IMR-90 (cell line): ENCODE measurements around the gene PLPP1. TPM values are rescaled to one million over a fixed set of nuclear protein-coding genes. Genes with fewer than 3 reads are reported as not detected.

Source experiments
- ATAC-seq: fragments of 200-7000 bp; cut with Tn5 transposase; 2 replicates; pipeline ENCODE4 v1.9.1; 2020; ENCODE audit warnings: low read depth, mild to moderate bottlenecking, moderate library complexity
- BruUV-seq: library from RNA; stranded (reverse); fragments of 400-500 nt; replicated peaks from 2 replicates; lab custom pipeline; 2021; lab: Mats Ljungman, UMichigan
- CTCF ChIA-PET: fragments of 300-600 bp; formaldehyde crosslinking; extraction: SDS; loops from one replicate; lab custom pipeline; 2021; ENCODE audit warnings: antibody characterized with exemption; lab: Yijun Ruan, JAX
- POLR2A ChIA-PET: fragments of 300-600 bp; sonication (Branson Sonifier 250); formaldehyde crosslinking; loops from one replicate; lab custom pipeline; 2022; ENCODE audit warnings: antibody characterized with exemption; ENCODE audit not compliant: unreplicated experiment; lab: Charles Lee
- DNase-seq: peaks from one replicate; pipeline ENCODE4 v3.0.0; 2013
- H2AFZ ChIP-seq: replicated peaks from 2 replicates; pipeline ENCODE3; 2013; ENCODE audit warnings: low read length, mild to moderate bottlenecking; ENCODE audit not compliant: poor library complexity
- H2AK5ac ChIP-seq: 2 replicates; pipeline ENCODE4 v1.6.1; 2013; ENCODE audit warnings: low read depth, low read length, inconsistent platforms
- H2AK9ac ChIP-seq: replicated peaks from 2 replicates; pipeline ENCODE3; 2013; ENCODE audit warnings: mild to moderate bottlenecking, low read depth, low read length, moderate library complexity; ENCODE audit not compliant: poor library complexity
- H2BK120ac ChIP-seq: 2 replicates; pipeline ENCODE4 v1.6.1; 2013; ENCODE audit warnings: low read depth, low read length, inconsistent platforms
- H2BK15ac ChIP-seq: 3 replicates; pipeline ENCODE4 v1.6.1; 2013; ENCODE audit warnings: low read depth, low read length, inconsistent platforms
- H2BK20ac ChIP-seq: 2 replicates; pipeline ENCODE4 v1.6.1; 2013; ENCODE audit warnings: low read depth, mild to moderate bottlenecking, inconsistent platforms, low read length, moderate library complexity
- H2BK5ac ChIP-seq: 2 replicates; pipeline ENCODE4 v1.6.1; 2013; ENCODE audit warnings: mild to moderate bottlenecking, low read depth, low read length, inconsistent platforms; ENCODE audit not compliant: poor library complexity, severe bottlenecking
- H3K14ac ChIP-seq: replicated peaks from 2 replicates; pipeline ENCODE4 v1.6.1; 2013; ENCODE audit warnings: low read depth, low read length, inconsistent platforms
- H3K18ac ChIP-seq: 2 replicates; pipeline ENCODE4 v1.6.1; 2013; ENCODE audit warnings: low read depth, low read length, control low read depth
- H3K23ac ChIP-seq: 2 replicates; pipeline ENCODE4 v1.6.1; 2013; ENCODE audit warnings: low read depth, low read length, inconsistent platforms
- H3K27ac ChIP-seq: 2 replicates; pipeline ENCODE4 v1.5.1; 2013; ENCODE audit warnings: mild to moderate bottlenecking, control low read depth, low read length; ENCODE audit not compliant: insufficient read depth
- H3K27me3 ChIP-seq: 2 replicates; pipeline ENCODE4 v1.6.1; 2013; ENCODE audit warnings: low read length; ENCODE audit not compliant: control insufficient read depth, insufficient read depth
- H3K36me3 ChIP-seq: 2 replicates; pipeline ENCODE4 v1.6.1; 2013; ENCODE audit warnings: low read length, mixed read lengths; ENCODE audit not compliant: control insufficient read depth, insufficient read depth
- H3K4ac ChIP-seq: 2 replicates; pipeline ENCODE4 v1.6.1; 2013; ENCODE audit warnings: low read depth, low read length, inconsistent platforms
- H3K4me1 ChIP-seq: 2 replicates; pipeline ENCODE4 v1.6.1; 2013; ENCODE audit warnings: low read length, mixed read lengths; ENCODE audit not compliant: control insufficient read depth, insufficient read depth
- H3K4me2 ChIP-seq: 2 replicates; pipeline ENCODE4 v1.6.1; 2013; ENCODE audit warnings: low read depth, mild to moderate bottlenecking, control low read depth, low read length, moderate library complexity
- H3K4me3 ChIP-seq: 2 replicates; pipeline ENCODE4 v1.5.1; 2013; ENCODE audit warnings: low read depth, mild to moderate bottlenecking, control low read depth, low read length, moderate library complexity; ENCODE audit not compliant: insufficient read depth
- H3K56ac ChIP-seq: 2 replicates; pipeline ENCODE4 v1.6.1; 2013; ENCODE audit warnings: low read length, inconsistent platforms; ENCODE audit not compliant: insufficient read depth; ENCODE audit errors: extremely low read depth
- H3K79me1 ChIP-seq, 2 experiments: 2 replicates each; pipeline ENCODE4 v1.6.1; 2013; ENCODE audit warnings: low read length in 2 of 2, inconsistent platforms in 1 of 2, low read depth in 1 of 2
- H3K9ac ChIP-seq: 2 replicates; pipeline ENCODE4 v1.6.1; 2013; ENCODE audit warnings: low read depth, low read length, control low read depth
- H3K9me1 ChIP-seq: 2 replicates; pipeline ENCODE4 v1.6.1; 2013; ENCODE audit warnings: low read length, inconsistent platforms; ENCODE audit not compliant: insufficient read depth
- H3K9me3 ChIP-seq: 2 replicates; pipeline ENCODE4 v1.6.1; 2013; ENCODE audit warnings: low read length; ENCODE audit not compliant: control insufficient read depth, insufficient read depth
- H4K20me1 ChIP-seq: 2 replicates; pipeline ENCODE4 v1.6.1; 2013; ENCODE audit warnings: low read length, inconsistent platforms; ENCODE audit not compliant: insufficient read depth
- H4K5ac ChIP-seq: 2 replicates; pipeline ENCODE4 v1.6.1; 2013; ENCODE audit warnings: mild to moderate bottlenecking, low read depth, low read length, control low read depth
- H4K8ac ChIP-seq, 2 experiments: 2 replicates each; pipeline ENCODE4 v1.6.1; 2013; ENCODE audit warnings: low read depth in 2 of 2, low read length in 2 of 2, control low read depth in 1 of 2, inconsistent platforms in 1 of 2
- H4K91ac ChIP-seq: 2 replicates; pipeline ENCODE4 v1.6.1; 2013; ENCODE audit warnings: low read depth, low read length, inconsistent platforms; ENCODE audit not compliant: insufficient read depth
- MAFK ChIP-seq: IDR thresholded peaks from 2 replicates; pipeline ENCODE4 v1.6.1; 2012; ENCODE audit warnings: low read depth, low read length, improper control_type of control experiment
- RAD21 ChIP-seq: IDR thresholded peaks from 2 replicates; pipeline ENCODE4 v1.6.1; 2012; ENCODE audit warnings: low read length, improper control_type of control experiment
- SMC3 ChIP-seq: fragments of 150-350 bp; IDR thresholded peaks from 2 replicates; pipeline ENCODE4 v1.6.1; 2016; ENCODE audit warnings: low read depth, mild to moderate bottlenecking, antibody characterized with exemption, low read length, moderate library complexity
- WGBS, 2 experiments: methylation state at CpG; one replicate each; pipeline versions ENCODE4 v1.1.5 to v1.1.7; 2013; ENCODE audit warnings: missing lambda C conversion rate in 2 of 2; ENCODE audit not compliant: insufficient read length in 1 of 2; ENCODE audit errors: extremely low coverage in 2 of 2; 5-methylcytosine and 5-hydroxymethylcytosine counted together
- dilution Hi-C: fragments of 300-500 bp; cut with HindIII; formaldehyde crosslinking; loops from one replicate; pipeline ENCODE4 v1.14.3; 2018; ENCODE audit warnings: low sequenced_read_pairs; ENCODE audit not compliant: unreplicated experiment
- in situ Hi-C: fragments of 300-500 bp; cut with MboI; formaldehyde crosslinking; loops from 3 replicates; pipeline ENCODE4 v1.14.3; 2019; ENCODE audit warnings: low sequenced_read_pairs, inconsistent platforms, mixed read lengths
- intact Hi-C: fragments of 100-400 bp; cut with micrococcal nuclease; formaldehyde crosslinking; loops from 2 replicates; pipeline ENCODE4 v1.10.0; 2022
- polyA plus RNA-seq, 3 experiments: library from polyadenylated mRNA; depleted of rRNA; stranded (reverse); fragments of >200 nt; gene quantifications; 2 replicates each; pipeline ENCODE4 v1.2.3, GENCODE V29; 2012; ENCODE audit warnings: low replicate concordance in 1 of 3
- total RNA-seq: library from RNA; depleted of rRNA; stranded (reverse); fragments of >200 nt; gene quantifications from 2 replicates; pipeline ENCODE4 v1.2.3, GENCODE V29; 2012
- TF ChIP-seq, protein P1 (sequence below): conservative IDR thresholded peaks from 2 replicates; pipeline ENCODE4 v1.5.1; 2012; ENCODE audit warnings: mild to moderate bottlenecking, low read depth, low read length, improper control_type of control experiment

Gene PLPP1
- total and polyA plus RNA-seq, 2 of the 4 experiments (the other 2 are of a cell fraction), result 19.2 to 21.3 TPM

GRCh38 chr5:55407059-55407684 lies 127.6 kb downstream of the PLPP1 start:
- intact Hi-C loops, result loop anchor here (1.0 to 5.0 kb wide), 3 partner anchors 128 to 515 kb away; partner anchors contain the start of gene PLPP1
- H3K4me3 ChIP-seq, result no peak overlapping the region
- in situ Hi-C loops, result no loop called here

More at GRCh38 chr5:55407059-55407684, 127.6 kb downstream of the PLPP1 start:
- Histone ChIP-seq H3K4me1 (0 out of 2 replicates have a peak, but pooled peaks cover 2% of the 10 kb centered on the region), H4K20me1 (no peaks in the 10 kb centered on the region), H4K5ac (no peak overlapping the region), H2AK5ac (no peak overlapping the region), H2BK120ac (no peak overlapping the region), H4K91ac (no peak overlapping the region), H3K4ac (no peak overlapping the region), H2BK15ac (no peak overlapping the region), H3K9me1 (no peaks in the 10 kb centered on the region), H3K27ac (no peak overlapping the region), H2AFZ (no peak overlapping the region), H3K36me3 (peaks cover 17% of the 10 kb centered on the region), H3K23ac (no peak overlapping the region), H4K8ac (no peak overlapping the region), H3K56ac (no peak overlapping the region), H3K27me3 (no peaks in the 10 kb centered on the region), H3K9ac (no peak overlapping the region), H2BK20ac (no peak overlapping the region), H3K4me2 (no peak overlapping the region), H3K14ac (no peak overlapping the region), H3K9me3 (no peaks in the 10 kb centered on the region), H3K79me1 (0 out of 4 replicates have a peak, but pooled peaks cover 0 to 2% of the 10 kb centered on the region in 2 experiments), H3K18ac (no peak overlapping the region), H2BK5ac (no peak overlapping the region), H2AK9ac (no peak overlapping the region)
- ATAC-seq, result peak; percentile 87
- no TSS peak for BruUV-seq
- ChIA-PET CTCF (interaction anchor here (1.0 kb wide), 1 partner anchor 8 kb away, joined by 4 read pairs; no protein-coding TSS in a partner anchor), POLR2A (no interaction called here)
- WGBS, 2 experiments, result no CpG with 5 or more reads among the region's 1 CpG
- peak; percentile 85 for TF ChIP-seq RAD21
- no peak for TF ChIP-seq MAFK
- TF ChIP-seq SMC3, result peak; percentile 85
- TF ChIP-seq, protein P1, sequence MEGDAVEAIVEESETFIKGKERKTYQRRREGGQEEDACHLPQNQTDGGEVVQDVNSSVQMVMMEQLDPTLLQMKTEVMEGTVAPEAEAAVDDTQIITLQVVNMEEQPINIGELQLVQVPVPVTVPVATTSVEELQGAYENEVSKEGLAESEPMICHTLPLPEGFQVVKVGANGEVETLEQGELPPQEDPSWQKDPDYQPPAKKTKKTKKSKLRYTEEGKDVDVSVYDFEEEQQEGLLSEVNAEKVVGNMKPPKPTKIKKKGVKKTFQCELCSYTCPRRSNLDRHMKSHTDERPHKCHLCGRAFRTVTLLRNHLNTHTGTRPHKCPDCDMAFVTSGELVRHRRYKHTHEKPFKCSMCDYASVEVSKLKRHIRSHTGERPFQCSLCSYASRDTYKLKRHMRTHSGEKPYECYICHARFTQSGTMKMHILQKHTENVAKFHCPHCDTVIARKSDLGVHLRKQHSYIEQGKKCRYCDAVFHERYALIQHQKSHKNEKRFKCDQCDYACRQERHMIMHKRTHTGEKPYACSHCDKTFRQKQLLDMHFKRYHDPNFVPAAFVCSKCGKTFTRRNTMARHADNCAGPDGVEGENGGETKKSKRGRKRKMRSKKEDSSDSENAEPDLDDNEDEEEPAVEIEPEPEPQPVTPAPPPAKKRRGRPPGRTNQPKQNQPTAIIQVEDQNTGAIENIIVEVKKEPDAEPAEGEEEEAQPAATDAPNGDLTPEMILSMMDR, result peak; percentile 79
- dilution Hi-C loops, result no loop called here
- peak; percentile 64 for DNase-seq
